HS-27A (cell line): Measurements from ENCODE around the gene CCDC146.
"Not testable (repeated sequence)": the region's sequence is repeated elsewhere in the genome, so short reads cannot be mapped to it uniquely, and the experiment has no call there.

Experiments
- DNase-seq: peaks from one replicate; pipeline ENCODE4 v3.0.0-alpha.2; 2012; ENCODE audit warnings: low read depth, missing footprints

Gene CCDC146

GRCh38 chr7:77154917-77155464 is 32.6 kb downstream of the CCDC146 start:
- not testable (repeated sequence) for DNase-seq

DNA sequence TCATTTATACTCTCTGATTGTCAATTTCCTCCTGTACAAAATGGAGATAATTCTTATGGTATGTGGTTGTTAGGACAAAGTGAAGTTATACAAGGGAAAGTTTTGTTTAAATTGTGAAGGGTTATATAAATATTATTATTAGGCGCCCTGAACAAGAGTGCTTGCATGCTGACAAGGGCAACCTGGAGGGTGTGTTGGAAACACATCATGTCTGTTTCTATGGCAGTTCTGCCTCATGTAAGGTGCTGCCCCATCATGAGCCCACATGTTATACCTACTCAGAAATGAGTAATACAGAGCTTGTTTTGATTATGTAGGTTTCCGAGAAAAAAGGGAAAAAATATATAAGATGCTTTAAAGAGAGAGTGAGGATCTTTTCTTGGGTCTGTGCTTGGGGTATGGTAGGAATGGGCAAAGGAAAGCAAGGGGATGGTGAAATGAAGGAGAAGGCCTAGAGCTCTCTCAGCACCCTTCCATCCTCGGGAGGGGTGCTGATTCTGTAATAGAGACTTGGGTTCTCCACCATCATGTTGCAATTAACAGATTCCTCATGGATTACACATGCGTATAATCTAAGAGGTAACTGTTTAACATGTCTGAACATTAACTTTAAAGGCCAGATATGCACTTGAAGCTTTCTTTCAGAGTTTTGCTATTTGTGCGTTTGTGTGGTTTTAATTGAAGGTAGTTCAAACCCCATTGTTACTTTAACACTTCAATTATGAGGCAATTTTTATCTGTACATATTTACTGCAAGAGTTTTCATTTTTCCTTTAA is 33.4 kb downstream of the CCDC146 start:
- not testable (repeated sequence) for DNase-seq

- DNase-seq: not testable (repeated sequence)
These were observed 34.6 kb downstream of the CCDC146 start for GRCh38 chr7:77157034-77157433.

DNA sequence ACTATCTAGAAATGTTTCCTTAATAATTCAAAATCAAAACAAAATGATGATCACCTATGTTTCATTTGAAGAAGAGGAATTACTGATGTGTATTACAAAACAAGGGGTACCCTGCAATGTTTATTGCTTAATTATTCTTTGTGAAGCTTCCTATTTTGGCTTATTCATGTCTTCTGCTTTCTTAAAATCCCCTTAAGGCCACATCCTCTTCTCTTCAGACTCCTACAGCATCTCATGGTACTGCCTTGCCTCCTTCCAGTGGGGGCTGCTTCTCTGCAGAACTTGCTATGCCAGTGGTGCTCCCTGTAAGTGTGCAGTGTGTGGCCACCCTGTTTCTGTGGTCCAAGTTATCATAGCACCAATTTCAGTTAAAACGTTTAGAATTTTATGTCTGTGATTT is 35.0 kb downstream of the CCDC146 start:
- DNase-seq: no peak

GRCh38 chr7:77171073-77171472 is 48.7 kb downstream of the CCDC146 start:
- DNase-seq: not testable (repeated sequence)

DNA sequence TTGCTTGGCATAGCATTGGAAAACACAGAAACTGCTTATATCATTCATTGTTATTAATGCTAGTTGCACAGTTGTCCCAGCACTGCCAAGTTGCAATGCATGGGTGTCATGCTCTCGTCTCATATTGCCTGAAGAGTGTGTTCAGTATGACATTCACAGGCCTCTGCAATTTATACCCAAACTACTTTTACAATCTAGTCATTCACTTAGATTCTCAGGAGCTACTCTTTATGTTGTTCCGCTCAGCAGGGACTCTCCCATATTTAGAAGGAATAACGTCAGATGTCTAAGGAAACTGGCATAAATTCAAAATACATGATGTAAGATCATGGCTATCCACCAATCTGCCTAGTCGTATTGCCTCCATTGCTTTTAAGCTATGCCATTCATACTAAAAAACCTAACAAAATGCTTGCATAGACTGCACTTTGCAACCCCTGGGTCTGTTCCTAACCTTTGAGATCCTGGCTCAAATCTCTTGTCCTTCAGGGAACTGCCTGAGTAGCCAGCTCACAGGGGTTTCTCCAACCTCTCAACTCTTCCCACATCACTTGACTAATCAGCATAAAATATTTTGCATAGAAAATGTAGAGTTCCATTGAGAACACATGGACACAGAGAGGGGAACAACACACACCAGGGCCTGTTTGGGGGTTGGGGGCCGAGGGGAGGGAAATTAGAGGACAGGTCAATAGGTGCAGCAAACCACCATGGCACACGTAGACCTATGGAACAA is 50.2 kb downstream of the CCDC146 start:
- DNase-seq: not testable (repeated sequence)

- DNase-seq: not testable (repeated sequence)
These were observed 52.0 kb downstream of the CCDC146 start for GRCh38 chr7:77174418-77174817.

- DNase-seq: not testable (repeated sequence)
These were observed 52.9 kb downstream of the CCDC146 start for GRCh38 chr7:77175274-77175800.

DNA sequence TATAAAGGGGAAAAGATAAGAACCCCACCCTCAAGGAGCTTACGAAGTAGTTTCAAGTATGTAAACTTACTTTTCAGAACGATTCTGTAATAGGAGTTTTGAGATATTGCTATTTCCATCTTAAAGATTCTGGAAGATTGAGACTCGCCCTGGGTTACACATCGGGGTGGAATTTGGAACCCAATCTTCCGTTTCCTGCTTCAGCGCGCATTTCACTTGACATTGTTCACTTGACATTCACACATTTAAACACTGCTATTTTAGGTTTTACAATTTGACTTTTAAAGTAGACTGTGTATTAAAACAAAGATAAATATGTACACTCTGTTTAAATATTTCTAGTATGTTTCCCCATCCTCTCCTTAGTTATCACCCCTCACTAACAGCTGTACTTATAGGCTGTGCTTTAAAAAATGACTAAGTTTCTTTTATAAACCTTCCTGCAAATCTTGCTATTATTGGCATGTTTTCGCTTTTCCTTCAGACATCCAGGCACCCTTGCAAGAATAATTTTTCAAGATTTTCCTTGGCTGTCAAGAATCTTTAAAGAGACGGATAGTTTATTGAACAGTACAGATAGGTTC is 55.0 kb downstream of the CCDC146 start:
- DNase-seq: not testable (repeated sequence)

- DNase-seq: not testable (repeated sequence)
These were observed 55.6 kb downstream of the CCDC146 start for GRCh38 chr7:77178024-77178423.

- no peak for DNase-seq
These were observed 58.7 kb downstream of the CCDC146 start for GRCh38 chr7:77181015-77181595.

GRCh38 chr7:77181734-77182133 is 59.3 kb downstream of the CCDC146 start:
- DNase-seq: no peak

DNA sequence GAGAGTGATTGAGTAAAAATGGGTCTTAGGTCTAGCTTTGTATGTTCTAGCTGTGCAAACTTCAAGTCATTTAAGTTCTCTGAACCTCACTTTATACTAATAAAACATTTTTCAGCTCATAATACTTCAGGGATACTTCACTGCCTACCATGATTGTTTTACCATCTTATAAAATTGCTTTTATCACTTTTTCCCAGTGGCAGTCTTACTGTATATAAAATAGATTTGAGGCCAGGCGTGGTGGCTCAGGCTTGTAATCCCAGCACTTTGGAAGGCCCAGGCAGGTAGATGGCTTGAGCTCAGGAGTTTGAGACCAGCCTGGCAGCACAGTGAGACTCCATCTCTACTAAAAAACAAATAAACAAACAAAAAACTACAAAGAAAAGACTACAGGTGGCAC is 59.8 kb downstream of the CCDC146 start:
- DNase-seq: no peak

- DNase-seq: no peak
These were observed 62.0 kb downstream of the CCDC146 start for GRCh38 chr7:77184463-77184862.

DNA sequence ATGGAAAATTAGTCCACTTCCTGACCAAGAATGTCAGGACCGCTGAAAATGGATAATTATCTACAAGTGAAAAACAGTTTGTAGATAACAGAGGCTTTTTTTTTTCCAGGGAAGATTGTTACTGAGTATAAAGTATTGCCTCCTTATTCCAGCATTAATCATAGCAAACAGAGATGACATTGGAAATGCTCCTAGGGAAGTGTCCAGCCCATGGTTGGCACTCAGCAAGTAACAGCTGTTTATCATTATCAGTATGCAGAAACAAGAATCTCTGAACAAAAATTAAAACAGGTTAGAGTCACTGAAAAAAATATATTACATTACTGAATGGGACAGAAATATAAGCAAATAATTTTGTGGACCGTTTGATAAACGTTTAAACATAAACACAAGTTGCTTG is 62.6 kb downstream of the CCDC146 start:
- no peak for DNase-seq

GRCh38 chr7:77185866-77186265 is 63.5 kb downstream of the CCDC146 start:
- no peak for DNase-seq

- DNase-seq: no peak
These were observed 66.5 kb downstream of the CCDC146 start for GRCh38 chr7:77188731-77189437.

DNA sequence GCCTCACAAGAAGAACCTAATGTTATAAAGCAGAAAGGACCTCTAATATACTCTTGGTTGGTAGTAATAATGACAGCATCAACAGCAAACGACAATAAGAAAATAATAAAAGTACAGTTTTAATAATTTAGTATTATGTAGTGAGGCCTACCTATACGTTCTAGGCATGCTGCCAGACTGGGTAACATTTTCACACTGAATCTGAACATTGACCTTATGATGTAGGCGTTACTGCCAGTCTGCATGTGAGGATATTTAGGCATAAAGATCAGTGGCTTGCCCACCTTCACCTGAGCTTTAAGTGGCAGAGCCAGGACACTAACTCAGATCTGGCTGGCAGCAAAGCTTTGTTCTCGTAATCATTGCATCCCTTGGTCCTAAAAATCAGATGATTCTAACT is 74.7 kb downstream of the CCDC146 start:
- no peak for DNase-seq

- DNase-seq: no peak
These were observed 76.9 kb downstream of the CCDC146 start, which contains the start of gene FGL2 for GRCh38 chr7:77199013-77199966. Gene FGL2, minus strand, starts transcription at chr7:77199819. Its CDS starts 26 bp downstream, at chr7:77199793.

DNA sequence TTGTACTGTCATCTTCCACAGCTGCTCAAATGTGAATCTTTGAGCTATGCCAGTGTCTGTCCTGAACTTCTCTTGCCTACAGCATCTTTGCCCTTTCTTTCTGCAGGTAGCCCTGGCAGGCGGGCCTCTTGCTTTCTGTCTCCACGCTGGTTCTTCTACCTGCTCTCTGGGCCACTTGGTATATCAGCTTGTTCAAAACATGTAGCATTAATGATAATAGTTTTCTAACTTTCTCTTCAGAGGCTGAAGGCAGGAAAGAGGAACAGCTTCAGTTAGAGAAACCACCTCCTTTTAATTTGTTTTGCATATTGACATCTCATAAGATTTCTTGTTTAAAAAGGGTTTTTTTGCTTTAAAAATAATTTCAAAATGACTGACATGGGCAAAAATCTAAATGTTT is 78.1 kb downstream of the CCDC146 start:
- DNase-seq: no peak
